GM18861 (cell line): ENCODE results near the gene TSN.
"Not testable (repeated sequence)": the region's sequence is repeated elsewhere in the genome, so short reads cannot be mapped to it uniquely, and the experiment has no call there.

Experiments
- ATAC-seq: cut with Tn5 transposase; IDR thresholded peaks from one replicate; pipeline ENCODE4 v1.9.1; 2021; ENCODE audit not compliant: unreplicated experiment

Gene TSN

GRCh38 chr2:121798617-121799016, 43.2 kb downstream of the TSN start:
- ATAC-seq, result no peak

GRCh38 chr2:121801916-121802315, 46.5 kb downstream of the TSN start:
- no peak for ATAC-seq

GRCh38 chr2:121803503-121803902, 48.1 kb downstream of the TSN start:
- ATAC-seq, result no peak

- peak; percentile 88 for ATAC-seq
These were observed 48.9 kb downstream of the TSN start for GRCh38 chr2:121804340-121804739.

GRCh38 chr2:121804997-121805765, 49.7 kb downstream of the TSN start:
- ATAC-seq, result no peak

- no peak for ATAC-seq
These were observed 50.3 kb downstream of the TSN start for GRCh38 chr2:121805766-121806143.

GRCh38 chr2:121807771-121808170, 52.3 kb downstream of the TSN start:
- ATAC-seq, result not testable (repeated sequence)

GRCh38 chr2:121809607-121810006, 54.2 kb downstream of the TSN start:
- no peak for ATAC-seq

- peak; percentile 80 for ATAC-seq
These were observed 55.8 kb downstream of the TSN start for GRCh38 chr2:121810959-121811853.

GRCh38 chr2:121813083-121813482, 57.6 kb downstream of the TSN start:
- ATAC-seq, result not testable (repeated sequence)

GRCh38 chr2:121815216-121815615, 59.8 kb downstream of the TSN start:
- no peak for ATAC-seq

- no peak for ATAC-seq
These were observed 61.3 kb downstream of the TSN start for GRCh38 chr2:121816797-121817196.

GRCh38 chr2:121817304-121817703, 61.9 kb downstream of the TSN start:
- not testable (repeated sequence) for ATAC-seq
